Parathyroid adenoma (tissue), 2 donors: ENCODE data around the gene UTRN.

Experiments used
- H2AFZ ChIP-seq: fragments of 300-600 bp; sonication (generic); one replicate; pipeline ENCODE4 v1.7.0; 2017; ENCODE audit warnings: antibody characterized with exemption, mild to moderate bottlenecking
- H3K27ac ChIP-seq: fragments of 300-600 bp; sonication (generic); one replicate; pipeline ENCODE4 v1.7.0; 2017
- H3K27me3 ChIP-seq: fragments of 300-600 bp; sonication (generic); one replicate; pipeline ENCODE4 v1.7.0; 2017; ENCODE audit warnings: low read length; ENCODE audit not compliant: control insufficient read depth, insufficient read depth
- H3K36me3 ChIP-seq: fragments of 300-600 bp; sonication (generic); one replicate; pipeline ENCODE4 v1.7.0; 2017; ENCODE audit warnings: low read length; ENCODE audit not compliant: control insufficient read depth, insufficient read depth
- H3K4me1 ChIP-seq: fragments of 300-600 bp; sonication (generic); one replicate; pipeline ENCODE4 v1.7.0; 2017; ENCODE audit warnings: control low read depth
- H3K4me2 ChIP-seq: fragments of 300-600 bp; sonication (generic); one replicate; pipeline ENCODE4 v1.7.0; 2017; ENCODE audit warnings: low read length
- H3K4me3 ChIP-seq: fragments of 300-600 bp; sonication (generic); one replicate; pipeline ENCODE4 v1.7.0; 2017; ENCODE audit warnings: low read depth, low read length
- H3K79me2 ChIP-seq: fragments of 300-600 bp; sonication (generic); one replicate; pipeline ENCODE4 v1.7.0; 2017; ENCODE audit warnings: control low read depth
- H3K9ac ChIP-seq: fragments of 300-600 bp; sonication (generic); one replicate; pipeline ENCODE4 v1.7.0; 2017; ENCODE audit warnings: mild to moderate bottlenecking
- H3K9me3 ChIP-seq: fragments of 300-600 bp; sonication (generic); one replicate; pipeline ENCODE4 v1.7.0; 2017; ENCODE audit warnings: low read length; ENCODE audit not compliant: control insufficient read depth
- CTCF ChIP-seq: fragments of 300-600 bp; sonication (generic); IDR thresholded peaks from one replicate; pipeline ENCODE4 v1.7.0; 2017; ENCODE audit warnings: antibody characterized with exemption, mild to moderate bottlenecking
- donor health status: primary hyperparathyroidism.

The UTRN gene

GRCh38 chr6:144330017-144330987 lies 45.2 kb downstream of the UTRN start:
- Histone ChIP-seq H2AFZ (peak overlapping the region; percentile 68), H3K27me3 (no peaks in the 10 kb centered on the region), H3K9ac (no peak overlapping the region), H3K36me3 (no peaks in the 10 kb centered on the region), H3K9me3 (no peaks in the 10 kb centered on the region), H3K4me3 (peak overlapping the region; percentile 67), H3K27ac (peak overlapping the region; percentile 87), H3K79me2 (peaks cover 42% of the 10 kb centered on the region), H3K4me2 (peak overlapping the region; percentile 73), H3K4me1 (peaks cover 45% of the 10 kb centered on the region)
- TF ChIP-seq CTCF = no peak

- Histone ChIP-seq H3K27ac (peak overlapping the region; percentile 87), H2AFZ (peak overlapping the region; percentile 40), H3K9me3 (no peaks in the 10 kb centered on the region), H3K79me2 (peaks cover 49% of the 10 kb centered on the region), H3K4me1 (peaks cover 45% of the 10 kb centered on the region), H3K9ac (no peak overlapping the region), H3K27me3 (no peaks in the 10 kb centered on the region), H3K36me3 (no peaks in the 10 kb centered on the region), H3K4me2 (peak overlapping the region; percentile 73), H3K4me3 (peak overlapping the region; percentile 67)
- no peak for TF ChIP-seq CTCF
Observed at GRCh38 chr6:144331491-144331969, 46.4 kb downstream of the UTRN start.

- peak overlapping the region; percentile 87 for H3K27ac ChIP-seq
- no peak for TF ChIP-seq CTCF
- no peak overlapping the region for H3K9ac ChIP-seq
- peaks cover 50% of the 10 kb centered on the region for H3K79me2 ChIP-seq
- H3K9me3 ChIP-seq = no peaks in the 10 kb centered on the region
- H3K27me3 ChIP-seq = no peaks in the 10 kb centered on the region
- H3K36me3 ChIP-seq = no peaks in the 10 kb centered on the region
- peak overlapping the region; percentile 73 for H3K4me2 ChIP-seq
- H3K4me1 ChIP-seq = peaks cover 40% of the 10 kb centered on the region
- H2AFZ ChIP-seq = no peak overlapping the region
- H3K4me3 ChIP-seq = peak overlapping the region; percentile 67
Observed at GRCh38 chr6:144332177-144332576, 47.0 kb downstream of the UTRN start.

- Histone ChIP-seq H3K27me3 (no peaks in the 10 kb centered on the region), H3K36me3 (no peaks in the 10 kb centered on the region), H3K9me3 (no peaks in the 10 kb centered on the region), H3K4me3 (peak overlapping the region; percentile 9), H3K4me1 (peaks cover 35% of the 10 kb centered on the region), H3K79me2 (peaks cover 60% of the 10 kb centered on the region), H3K4me2 (peak overlapping the region; percentile 38), H2AFZ (no peak overlapping the region), H3K27ac (no peak overlapping the region), H3K9ac (no peak overlapping the region)
- TF ChIP-seq CTCF = no peak
Observed at GRCh38 chr6:144334150-144334708, 49.1 kb downstream of the UTRN start.
